HL-60/S4 treated with retinoic acid at 250 ng/mL for 4 days and 3 days (cell line): ENCODE measurements around the gene ORMDL1.
"Not testable (repeated sequence)": the region's sequence is repeated elsewhere in the genome, so short reads cannot be mapped to it uniquely, and the experiment has no call there.

ENCODE experiments used
- in situ Hi-C: fragments of 300-500 bp; cut with MboI; formaldehyde crosslinking; loops from 2 replicates; pipeline ENCODE4 v1.7.0; 2022; ENCODE audit warnings: low sequenced_read_pairs

Gene ORMDL1

DNA sequence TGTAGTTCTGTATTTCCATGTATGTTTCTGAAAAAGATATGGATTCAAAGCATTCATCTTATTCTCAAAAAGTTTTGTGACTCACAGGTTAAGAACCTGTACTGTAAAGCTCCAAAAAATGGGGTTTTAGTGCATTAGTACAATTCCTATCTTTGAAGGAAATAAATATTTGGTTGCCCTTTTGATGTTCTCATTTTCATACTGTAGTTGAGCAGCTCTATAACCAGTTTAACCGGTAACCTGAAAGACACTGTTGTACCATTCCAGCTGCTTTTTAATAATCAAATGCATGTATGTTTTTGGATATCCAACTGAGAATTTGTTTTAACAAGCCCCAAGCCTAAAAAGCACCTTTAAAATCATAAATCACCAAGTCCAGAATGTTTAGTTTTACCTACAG is 11.9 kb downstream of the ORMDL1 start:
- in situ Hi-C loops: no loop called here

DNA sequence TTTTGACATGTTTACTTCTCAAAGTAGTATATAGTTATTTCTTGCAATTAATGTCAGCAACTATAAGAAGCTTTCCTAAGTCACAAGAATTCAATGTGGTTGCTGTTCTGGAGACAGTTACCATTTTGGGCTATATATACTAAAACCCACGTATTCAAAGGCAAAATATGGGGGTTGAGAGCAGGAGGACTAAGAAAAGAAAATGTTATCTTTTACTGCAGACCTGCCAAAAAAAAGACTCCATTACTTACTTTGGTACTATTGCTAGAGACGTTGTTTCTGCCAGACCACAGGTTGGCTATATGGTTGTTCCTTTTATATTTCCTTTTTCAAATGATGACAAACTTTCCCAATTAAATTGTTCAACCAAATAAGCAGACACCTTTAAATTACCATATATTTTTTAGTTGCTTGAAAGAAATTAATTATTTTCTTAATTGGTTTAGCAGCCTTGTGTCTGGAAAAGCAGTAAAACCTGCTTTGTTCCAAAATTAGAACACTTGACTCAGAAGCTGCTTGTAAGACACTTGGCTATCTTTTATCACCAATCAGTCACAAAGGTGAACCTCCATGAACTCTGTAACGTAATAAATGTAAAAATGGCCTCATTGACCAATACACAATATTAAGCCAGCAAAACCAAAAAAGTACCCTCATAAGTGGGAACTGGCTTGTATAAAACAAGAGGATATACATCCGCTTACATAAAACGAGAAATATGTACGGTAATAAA is 13.4 kb downstream of the ORMDL1 start:
- in situ Hi-C loops: no loop called here

DNA sequence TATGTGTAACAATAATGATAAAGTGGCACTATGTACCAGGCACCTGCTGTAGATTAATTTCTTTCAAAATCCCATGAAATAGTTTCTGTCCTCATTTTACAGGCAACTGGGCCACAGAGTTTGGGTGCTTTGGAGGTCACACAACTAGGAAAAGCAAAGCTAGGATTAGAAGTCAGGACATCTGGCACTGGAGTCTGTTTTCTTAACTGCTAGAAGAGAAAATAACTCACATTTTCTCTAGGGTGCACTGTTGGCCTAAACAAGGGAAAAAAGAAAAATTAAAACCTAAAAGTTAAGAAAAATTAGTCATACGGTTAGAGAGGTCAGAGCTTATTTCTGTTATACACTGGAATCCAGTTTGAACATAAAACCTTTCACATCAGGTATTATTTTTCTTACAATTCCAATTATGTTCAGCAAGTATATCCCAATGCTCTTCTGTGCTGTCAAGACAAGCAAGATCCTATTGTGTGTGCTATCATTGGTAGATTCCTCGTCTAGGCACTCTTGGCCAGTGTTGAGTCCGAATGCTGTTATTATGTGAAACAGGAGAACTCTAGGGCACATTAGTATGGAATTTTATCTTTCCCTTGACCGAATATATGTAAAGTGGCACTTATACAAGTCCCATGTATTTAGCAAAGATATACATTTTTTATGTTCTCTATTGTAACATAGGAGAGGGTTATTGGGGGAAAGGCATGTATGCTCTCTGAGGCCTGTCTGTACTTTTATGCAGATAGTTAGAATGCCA is 20.1 kb downstream of the ORMDL1 start:
- in situ Hi-C loops: no loop called here

DNA sequence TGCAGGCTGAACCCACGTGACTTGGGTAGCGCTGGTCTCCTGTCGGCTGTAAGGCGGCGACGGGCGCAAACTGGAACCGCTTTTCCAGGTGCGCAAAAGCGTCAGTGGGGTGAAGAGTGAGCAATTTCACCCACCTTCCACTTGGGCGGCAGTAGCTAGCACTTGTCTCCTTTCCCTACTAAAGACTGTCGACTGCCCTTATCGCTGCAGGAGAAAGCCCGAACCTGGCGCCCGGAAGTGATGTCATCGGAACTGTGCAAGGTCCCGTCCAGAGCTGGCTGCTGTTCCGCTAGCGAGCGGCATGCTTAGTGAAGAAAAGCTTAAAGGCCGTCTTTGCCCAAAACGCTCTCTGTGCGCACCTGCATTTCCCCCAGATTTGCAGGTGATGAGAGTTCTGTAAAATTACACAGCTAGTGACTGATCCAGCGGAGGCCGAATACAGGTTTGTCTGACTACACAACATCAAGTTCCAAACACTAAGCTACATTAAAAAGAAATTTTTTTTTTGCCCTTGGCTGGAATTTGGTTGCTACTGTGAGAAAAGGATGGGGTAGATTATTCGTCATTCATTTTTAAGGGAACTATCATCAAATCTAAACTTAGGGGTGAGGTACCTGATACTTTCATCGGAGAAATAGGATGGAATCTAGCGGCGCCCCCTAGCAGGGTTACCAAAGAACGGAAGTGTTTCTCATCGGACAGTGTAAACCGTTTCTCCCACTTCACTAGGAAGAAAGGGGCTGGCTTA is 21.4 kb downstream of the ORMDL1 start, which contains the start of gene OSGEPL1:
OSGEPL1 (minus strand) TSS at position 242 of the 748 bp plus-strand sequence. CDS start 1,152 bp downstream, outside the sequence.
- in situ Hi-C loops: no loop called here

DNA sequence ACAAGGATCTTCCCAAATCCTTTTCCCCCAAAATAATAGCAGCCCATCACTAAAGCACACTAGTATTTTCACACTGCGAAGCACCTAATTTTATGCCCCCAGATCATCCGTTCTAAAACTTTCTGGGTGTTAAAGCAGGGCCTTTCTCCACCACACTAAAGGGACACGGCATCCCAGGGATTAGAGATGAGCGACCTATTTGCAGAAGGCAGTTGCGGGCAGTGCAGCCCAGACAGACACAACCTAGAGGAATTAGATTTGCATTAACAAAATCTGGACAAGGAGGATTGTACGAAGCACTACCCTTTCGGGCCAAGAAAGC is 21.9 kb downstream of the ORMDL1 start:
- in situ Hi-C loops: no loop called here

DNA sequence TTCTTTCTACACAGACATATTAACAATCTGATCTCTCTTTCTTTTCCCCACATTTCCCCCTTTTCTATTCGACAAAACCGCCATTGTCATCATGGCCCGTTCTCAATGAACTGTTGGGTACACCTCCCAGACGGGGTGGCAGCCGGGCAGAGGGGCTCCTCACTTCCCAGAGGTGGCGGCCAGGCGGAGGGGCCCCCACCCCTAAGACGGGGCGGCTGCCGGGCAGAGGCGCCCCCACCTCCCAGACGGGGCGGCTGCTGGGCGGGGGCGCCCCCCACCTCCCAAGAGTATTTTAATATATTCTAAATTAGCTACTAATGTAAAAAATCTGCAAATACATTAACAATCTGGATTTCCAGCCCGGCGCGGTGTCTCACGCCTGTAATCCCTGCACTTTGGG is 24.0 kb downstream of the ORMDL1 start:
- in situ Hi-C loops: not testable (repeated sequence)

DNA sequence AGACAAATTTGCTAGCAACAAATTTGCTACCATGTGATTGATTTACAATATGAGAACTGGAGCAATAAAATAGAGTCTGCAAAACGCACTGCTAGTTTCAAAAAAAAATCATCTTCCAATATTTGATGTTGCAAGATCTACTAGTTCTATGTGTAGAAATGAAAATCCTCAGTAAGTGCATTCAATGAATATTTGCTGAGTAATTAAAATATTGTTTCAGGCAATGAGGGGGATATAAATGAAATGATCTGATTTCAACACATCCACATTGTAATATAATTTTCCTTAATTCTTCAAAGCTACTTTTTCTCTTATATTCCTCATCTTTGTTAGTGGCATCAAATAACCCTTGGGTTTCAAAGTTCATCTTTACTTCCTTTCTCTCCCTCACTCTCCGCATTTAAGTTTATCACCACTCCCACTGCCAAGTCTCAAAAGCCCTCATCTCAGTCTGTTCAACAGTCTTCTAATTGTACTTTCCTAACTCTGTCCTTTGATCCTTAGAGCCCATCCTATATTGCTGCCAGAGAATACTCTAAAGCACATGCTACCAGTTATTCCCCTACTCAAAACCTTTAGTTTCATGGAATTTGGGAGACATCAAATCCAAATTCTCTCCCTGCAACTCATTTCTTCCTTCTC is 27.7 kb downstream of the ORMDL1 start:
- in situ Hi-C loops: no loop called here

DNA sequence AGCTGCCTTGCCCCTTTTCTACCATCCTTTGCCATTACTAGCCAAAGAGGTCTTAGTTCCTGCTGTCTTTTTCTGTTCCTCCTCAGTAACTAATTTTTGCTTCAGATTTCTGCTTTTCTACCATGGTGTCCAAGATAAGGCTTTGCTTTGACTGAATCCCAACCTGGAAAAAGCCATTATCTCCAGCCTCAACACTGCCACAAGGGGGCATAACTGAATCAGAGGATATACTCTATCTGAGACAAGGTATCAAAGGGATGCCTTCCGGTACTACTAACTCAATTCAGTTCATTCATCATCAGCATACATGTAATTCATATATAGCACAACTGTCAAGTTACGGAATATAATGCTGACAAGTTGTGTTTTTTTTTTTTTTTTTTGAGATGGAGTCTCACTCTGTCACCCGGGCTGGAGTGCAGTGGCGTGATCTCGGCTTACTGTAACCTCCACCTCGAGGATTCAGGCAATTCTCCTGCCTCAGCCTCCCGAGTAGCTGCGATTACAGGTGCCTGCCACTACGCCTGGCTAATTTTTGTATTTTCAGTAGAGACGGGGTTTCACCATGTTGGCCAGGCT is 33.0 kb downstream of the ORMDL1 start:
- in situ Hi-C loops: no loop called here

DNA sequence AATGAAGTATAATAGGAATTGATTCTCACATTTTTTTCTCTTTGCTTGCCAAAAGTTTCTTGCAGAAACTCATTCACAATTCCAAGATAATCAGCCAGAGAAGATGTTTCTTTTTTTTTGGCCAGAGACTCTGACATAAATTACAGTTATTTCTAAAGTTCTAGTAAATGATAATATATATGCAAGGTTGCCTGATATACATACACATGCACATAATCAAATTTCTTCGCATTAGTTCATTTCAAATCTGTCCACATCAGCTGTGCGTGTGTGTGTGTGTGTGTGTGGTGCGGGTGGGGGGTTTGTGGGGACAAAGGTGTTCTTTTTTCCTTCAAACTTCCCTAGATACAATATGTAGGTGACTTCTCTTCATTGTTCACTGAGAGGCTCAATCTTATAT is 54.7 kb downstream of the ORMDL1 start:
- in situ Hi-C loops: no loop called here

DNA sequence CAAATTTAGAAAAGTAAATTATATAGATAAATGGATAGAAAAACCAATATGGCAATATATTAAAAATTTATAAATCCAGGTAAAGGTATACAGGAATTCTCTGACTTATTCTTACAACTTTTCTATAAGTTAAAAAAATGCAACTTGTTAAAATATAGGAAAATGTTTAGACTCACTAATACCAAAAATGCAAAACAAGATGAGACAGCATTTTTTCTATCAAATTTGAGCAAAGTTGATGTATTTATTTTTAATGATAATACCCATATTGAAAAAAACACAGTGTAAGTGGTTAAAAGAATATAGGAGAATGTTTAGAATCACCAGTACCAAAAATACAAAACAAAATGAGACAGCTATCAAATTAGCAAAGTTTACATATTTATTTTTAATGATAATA is 57.3 kb downstream of the ORMDL1 start:
- in situ Hi-C loops: no loop called here

DNA sequence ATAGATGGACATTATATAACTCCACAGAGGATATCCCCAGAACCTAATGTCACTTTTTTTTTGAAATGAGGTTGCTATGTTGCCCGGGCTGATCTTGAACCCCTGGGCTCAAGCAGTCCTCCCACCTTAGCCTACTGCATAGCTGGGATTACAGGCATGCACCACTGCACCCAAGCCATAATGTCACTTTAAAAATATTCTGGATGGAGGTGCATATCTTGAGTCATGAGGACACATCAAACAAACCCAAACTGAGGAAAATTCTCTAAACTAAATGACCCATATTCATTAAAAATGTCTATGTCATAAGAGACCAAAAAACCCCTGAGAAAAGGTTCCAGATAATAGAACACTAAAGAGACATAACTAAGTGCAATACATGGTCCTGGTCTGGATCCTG is 57.9 kb downstream of the ORMDL1 start:
- in situ Hi-C loops: no loop called here

DNA sequence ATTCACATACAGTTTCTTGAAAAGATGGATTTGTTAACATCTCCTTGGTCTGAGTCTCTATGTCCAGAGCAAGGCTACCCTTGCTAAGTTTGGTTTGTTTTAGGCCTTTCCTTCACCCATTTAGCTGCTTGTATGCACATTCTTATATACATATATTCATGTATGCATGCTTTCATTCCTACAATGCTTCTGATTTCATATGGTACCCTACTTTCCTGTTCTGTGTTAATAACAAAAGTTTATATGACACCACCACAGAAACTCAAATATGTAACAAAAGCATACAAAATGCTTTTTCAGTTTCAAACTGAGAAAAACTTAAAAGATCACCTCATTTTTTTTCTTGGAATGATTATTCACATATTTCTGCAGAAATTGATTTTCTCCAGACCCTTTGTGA is 60.9 kb downstream of the ORMDL1 start:
- in situ Hi-C loops: no loop called here
